ENCODE measurements around the gene DDA1. TPM values are rescaled to one million over a fixed set of nuclear protein-coding genes. Genes with fewer than 3 reads are reported as not detected.
"Not testable (repeated sequence)": the region's sequence is repeated elsewhere in the genome, so short reads cannot be mapped to it uniquely, and the experiment has no call there.

DDA1 gene
- 10 to 100 TPM; 47.7 to 49.2 TPM for total RNA-seq
- long read RNA-seq, full-length matches to known transcripts: 7 of 14 reads
- long read RNA-seq, partial matches to known transcripts: 0 of 14 reads
- long read RNA-seq, other reads (novel, unspliced or antisense): 7 of 14 reads

DNA sequence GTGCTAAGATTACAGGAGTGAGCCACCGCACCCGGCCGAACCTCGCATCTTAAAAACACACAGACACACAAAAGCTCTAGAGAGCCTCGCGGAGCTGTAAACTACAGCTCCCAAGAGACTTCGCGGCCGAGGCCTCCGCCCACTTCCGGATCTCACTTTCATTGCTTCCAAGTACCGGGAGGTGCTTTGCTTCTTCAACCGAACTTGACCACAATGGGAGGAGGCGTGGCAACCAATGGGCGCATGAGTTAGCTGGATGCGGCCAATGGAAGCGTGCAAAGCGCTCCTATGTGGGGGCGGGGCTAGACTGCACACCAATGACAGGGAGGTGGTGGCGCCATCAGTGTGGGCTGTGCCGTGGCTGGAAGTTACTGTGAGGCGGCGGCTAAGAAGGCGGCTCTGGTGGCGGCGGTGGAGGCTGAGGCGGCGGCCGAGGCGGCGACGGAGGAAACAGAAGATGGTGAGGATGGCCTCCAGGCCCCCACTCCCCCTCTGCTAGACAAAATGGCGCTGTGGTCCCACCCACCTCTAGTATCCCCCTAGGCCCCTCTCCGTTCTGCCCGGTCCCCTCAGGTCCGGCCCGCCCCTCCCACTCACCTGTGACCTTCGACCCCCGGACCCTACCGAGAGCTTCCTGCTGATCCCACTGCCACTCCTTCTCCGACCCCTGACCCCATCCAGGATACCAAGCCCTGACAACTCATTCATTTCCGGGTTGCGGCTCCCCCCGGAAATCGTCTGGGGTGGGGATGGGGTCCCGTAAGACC lies at the start of gene DDA1:
Gene DDA1, plus strand, starts transcription at position 366 of the 767 bp plus-strand sequence. Its CDS starts 92 bp downstream, at position 458.
- ATAC-seq: peak; percentile 73
- peak; percentile 99 to 100 for DNase-seq
- intact Hi-C loops (cut with DNase I, micrococcal nuclease): no loop called here

DNA sequence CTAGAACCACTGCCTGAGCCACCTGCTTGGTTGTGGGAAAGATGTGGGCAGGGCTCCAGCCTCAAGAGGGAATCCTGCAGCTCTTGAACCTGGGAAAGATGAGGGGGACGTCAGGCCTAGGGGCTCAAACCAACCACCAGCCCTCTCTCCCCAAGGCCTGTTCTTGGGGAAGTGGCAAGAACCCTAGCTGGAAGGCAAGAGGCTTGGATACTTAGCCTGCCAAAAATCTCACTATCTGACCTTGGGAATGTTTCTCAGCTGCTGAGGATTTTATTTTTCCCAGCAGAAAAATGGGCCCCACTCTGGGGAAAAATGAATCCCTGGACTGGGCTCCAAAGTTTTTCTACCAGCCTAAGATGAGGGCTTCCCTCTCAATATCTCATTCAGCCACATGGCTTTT lies 49.4 kb upstream of the DDA1 start:
- no peak for DNase-seq
- intact Hi-C loops (cut with DNase I, micrococcal nuclease): no loop called here
- ATAC-seq: no peak

DNA sequence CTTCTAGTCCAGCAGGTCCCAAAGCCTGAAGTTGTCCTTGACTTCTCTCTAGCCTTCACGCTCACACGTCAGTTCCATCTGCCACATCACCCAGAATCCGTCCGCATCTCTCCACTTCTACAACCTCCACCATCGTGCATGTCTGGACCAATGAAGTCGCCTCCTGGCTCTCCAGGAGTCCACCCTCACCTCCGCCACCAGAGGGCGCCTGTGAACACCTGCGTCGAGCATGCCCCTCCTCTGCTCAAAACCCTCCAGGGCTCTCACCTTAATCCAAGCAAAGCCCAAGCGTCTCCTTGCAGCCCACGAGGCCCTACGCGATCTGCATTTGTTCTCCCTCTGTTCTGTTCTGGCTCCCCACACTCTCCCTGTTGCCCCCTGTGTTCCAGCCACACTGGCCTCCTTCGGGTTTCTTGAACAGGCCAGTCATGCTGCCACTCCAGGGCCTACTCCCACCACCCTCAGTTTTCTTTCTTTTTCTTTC lies 48.5 kb upstream of the DDA1 start:
- peak; percentile 83 to 89 for DNase-seq
- ATAC-seq: peak; percentile 98
- intact Hi-C loops (cut with DNase I, micrococcal nuclease): no loop called here

DNA sequence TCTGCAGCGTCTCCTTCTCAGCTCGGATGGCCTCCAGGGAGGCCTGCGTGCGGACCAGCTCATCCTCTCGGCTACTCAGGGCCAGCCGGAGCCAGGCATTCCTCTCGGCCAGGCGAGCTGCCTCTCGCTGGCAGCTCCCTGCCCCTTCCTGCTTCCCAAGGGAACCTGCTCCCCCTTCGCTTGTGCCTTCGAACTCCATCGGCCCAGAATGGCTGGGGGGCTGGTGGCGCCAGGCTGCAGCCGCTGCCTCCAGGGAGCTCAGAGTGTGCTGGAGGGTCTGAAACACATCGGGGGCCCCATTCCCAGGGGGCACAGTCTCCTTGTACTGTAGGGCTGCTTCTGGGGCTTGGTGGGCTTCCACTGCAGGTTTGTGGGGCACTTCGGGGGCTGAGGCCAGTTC lies 46.8 kb upstream of the DDA1 start:
- no peak for ATAC-seq
- intact Hi-C loops (cut with DNase I, micrococcal nuclease): no loop called here
- DNase-seq: no peak

DNA sequence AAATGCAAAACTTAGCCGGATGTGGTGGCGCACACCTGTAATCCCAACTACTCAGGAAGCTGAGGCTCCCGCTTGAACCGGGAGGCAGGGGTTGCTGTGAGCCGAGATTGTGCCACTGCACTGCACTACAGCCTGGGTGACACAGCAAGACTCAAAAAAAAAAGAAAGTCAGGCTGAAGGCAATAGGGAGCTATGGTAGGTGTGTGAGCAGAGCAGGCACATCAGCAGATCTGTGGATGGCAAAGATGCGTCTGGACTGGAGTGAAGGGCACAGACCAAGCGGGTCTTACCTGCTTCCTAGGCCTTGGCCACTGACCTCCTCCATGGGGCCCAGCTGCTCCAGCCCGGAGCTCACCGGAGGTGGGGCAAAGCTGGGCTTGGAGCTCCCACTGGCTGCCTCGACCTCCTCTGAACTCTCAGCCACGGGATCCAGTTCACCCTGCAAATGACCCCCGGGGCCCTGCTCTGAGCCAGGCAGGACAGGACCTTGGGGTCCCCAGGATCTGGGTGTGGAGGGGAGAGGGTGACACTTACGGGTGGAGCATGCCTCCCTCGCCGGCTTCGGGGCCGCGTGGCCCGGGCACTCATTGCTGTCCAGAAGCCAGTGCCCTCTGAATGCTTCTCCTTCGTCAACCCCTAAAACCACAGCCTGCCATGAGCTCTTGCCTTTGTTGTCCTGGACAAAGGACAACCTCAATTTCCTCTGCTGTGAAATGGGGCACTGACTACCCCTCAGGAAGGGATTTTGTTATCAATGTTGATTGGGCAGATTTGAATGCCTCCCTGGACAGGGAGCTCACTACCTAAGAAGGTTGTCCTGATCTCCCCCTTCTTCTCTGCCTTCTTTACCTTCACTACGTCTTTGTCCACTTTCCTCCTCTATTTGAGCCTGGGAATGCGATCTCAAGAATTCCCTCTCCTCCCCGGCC lies 45.4 kb upstream of the DDA1 start:
- ATAC-seq (no peak), DNase-seq (no peak)
- intact Hi-C loops (cut with DNase I, micrococcal nuclease): no loop called here

DNA sequence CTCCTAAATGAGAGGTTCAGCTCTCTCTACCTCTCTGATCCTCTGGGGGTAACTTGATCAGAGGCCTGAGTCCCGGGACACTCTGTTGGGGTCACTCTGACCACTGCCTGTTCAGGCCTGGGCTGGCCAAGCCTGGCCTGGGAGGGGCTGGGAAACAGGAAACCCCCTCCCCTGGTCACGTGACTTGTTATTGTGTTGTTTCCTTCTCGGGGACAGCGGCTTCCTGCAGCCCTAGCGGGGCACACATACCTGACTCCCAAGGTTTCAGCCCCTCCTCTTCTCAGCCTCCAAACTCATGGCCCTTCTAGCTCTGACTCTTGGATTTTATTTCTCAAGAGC lies 44.8 kb upstream of the DDA1 start, which contains the start of gene USHBP1:
Gene USHBP1, minus strand, starts transcription at position 105 of the 339 bp plus-strand sequence. CDS start 446 bp downstream, outside the sequence.
- no peak for DNase-seq

DNA sequence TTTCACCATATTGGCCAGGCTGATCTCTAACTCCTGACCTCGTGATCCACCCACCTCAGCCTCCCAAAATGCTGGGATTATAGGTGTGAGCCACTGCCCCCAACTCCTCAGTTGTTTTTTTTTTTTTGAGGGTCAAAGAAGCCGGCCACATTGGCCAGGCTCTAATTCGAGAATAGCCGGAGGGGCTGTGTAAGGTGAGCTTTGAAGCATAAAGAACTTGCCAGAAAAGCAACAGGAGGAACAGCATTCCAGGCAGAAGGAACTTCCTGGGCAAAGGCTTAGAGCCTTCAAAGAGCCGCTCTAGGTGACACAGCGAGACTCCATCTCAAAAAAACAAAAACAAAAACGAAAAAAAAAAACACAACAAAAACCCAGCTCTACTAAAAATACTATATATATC lies 43.3 kb upstream of the DDA1 start:
- ATAC-seq (no peak), DNase-seq (no peak)
- intact Hi-C loops (cut with DNase I, micrococcal nuclease): no loop called here

More for the DNA sequence above, 44.8 kb upstream of the DDA1 start, which contains the start of gene USHBP1:
- intact Hi-C loops (cut with DNase I, micrococcal nuclease): no loop called here
- ATAC-seq: no peak

DNA sequence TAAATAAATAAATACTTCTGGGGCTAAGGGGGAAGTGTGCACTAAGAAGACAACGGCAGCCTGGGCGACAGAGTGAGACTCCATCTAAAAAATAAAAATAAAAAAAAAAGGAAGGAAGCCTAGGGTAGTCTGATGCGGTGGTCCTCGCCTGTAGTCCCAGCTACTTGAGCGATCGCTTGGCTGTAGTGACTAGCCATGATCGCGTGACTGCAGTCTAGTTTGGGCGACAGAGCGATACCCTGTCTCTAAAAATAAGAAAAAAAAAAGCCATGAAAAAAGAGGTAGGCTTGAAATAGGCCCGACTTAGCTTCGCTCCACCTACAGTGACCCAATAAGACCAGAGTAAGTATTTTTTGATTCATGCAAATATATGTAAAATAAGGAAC lies 42.8 kb upstream of the DDA1 start:
- no peak for DNase-seq
- ATAC-seq: no peak
- intact Hi-C loops (cut with DNase I, micrococcal nuclease): no loop called here

DNA sequence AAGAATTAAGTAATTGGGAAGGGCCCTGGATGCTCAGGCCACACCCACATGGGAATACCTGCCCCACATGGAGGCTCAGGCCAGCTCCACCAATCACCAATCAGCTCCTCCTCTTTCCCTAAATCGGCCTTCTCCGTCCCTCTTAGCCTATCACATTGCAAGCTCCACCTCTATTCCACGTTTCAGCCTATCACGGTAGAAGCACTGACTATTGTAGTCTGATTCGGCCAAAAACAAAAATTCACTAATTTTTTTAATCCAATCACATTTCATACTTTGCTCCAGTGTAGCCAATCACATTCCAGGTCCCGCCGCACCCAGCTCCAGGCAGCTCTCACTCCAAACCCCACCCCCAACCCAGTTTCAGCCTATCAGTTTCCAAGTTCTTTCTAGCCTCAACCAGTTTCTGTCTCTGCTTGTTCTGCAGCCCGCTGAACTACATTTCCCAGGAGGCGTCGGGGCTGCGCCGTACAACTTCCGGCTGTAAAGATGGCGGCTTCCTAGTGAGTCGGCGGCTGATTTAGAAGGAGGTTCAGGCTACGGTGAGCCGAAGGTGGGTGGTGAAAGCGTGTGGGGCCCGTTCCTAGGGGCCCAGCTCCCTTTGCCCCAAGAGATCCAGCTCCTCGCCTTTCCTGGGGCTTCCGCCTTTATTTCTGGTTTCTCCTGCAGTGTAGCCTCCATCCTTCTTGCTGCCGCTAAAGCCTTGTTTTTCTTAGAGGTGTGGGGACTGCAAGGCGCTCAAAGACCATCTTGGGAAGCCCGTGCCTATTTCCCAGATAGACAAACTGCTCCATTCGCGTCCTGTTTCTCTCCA lies 42.2 kb upstream of the DDA1 start, which contains the start of gene BABAM1:
Gene BABAM1, plus strand, starts transcription at position 469 of the 814 bp plus-strand sequence. CDS start 1,364 bp downstream, outside the sequence.
- intact Hi-C loops (cut with DNase I, micrococcal nuclease): no loop called here
- DNase-seq (peak; percentile 93 to 97), ATAC-seq (peak; percentile 96)

DNA sequence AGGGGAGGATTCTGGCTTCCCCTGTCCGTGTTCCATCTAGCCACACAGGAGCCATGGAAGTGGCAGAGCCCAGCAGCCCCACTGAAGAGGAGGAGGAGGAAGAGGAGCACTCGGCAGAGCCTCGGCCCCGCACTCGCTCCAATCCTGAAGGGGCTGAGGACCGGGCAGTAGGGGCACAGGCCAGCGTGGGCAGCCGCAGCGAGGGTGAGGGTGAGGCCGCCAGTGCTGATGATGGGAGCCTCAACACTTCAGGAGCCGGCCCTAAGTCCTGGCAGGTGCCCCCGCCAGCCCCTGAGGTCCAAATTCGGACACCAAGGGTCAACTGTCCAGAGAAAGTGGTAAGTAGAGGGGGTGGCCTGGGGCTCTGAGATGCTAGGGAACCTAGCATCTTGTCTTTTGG lies 40.6 kb upstream of the DDA1 start:
- intact Hi-C loops (cut with DNase I, micrococcal nuclease): no loop called here
- DNase-seq (no peak), ATAC-seq (no peak)

DNA sequence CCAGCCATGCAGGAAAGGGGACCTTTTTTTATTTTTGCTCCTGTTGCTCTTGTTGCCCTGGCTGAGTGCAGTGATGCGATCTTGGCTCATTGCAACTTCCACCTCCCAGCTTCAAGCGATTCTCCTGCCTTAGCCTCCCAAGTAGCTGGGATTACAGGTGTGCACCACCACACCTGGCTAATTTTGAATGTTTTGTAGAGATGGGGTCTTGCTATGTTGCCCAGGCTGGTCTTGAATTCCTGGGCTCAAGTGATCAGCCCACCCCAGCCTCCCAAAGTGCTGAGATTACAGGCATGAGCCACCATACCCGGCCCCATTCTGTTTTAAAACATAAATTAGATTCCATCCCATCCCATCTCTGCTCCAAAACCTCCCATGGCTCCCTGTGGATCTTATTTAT lies 34.5 kb upstream of the DDA1 start:
- DNase-seq; intact Hi-C loops (cut with DNase I, micrococcal nuclease); ATAC-seq: not testable (repeated sequence)

DNA sequence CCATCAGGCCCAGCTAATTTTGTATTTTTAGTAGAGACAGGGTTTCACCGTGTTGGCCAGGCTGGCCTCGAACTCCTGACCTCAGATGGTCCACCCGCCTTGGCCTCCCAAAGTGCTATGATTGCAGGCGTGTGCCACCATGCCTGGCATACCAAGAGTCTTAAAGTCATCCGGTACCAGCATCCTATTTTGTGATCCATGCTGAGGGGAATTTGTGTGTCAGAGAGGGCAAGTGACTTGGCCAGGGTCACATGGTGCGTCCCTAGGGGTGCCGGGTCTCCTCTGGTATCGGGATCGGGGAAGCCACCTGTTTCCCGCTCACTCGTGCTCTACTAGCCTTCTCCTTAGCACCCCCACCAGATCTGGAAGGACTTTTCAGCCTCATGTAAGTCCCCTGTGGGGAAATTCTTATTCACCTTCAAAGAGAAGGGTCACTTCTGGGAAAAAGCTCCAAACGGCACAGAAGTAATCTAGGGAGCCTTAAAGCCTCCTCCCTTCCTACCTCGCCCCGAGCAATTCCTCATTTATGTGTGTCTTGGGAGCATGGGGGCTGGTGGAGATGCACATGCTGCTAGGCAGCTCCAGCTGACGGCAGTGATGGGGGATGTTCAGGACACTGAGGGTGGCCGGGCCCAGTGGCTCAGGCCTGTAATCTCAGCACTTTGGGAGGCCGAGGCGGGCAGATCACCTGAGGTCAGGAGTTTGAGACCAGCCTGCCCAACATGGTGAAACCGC lies 33.8 kb upstream of the DDA1 start:
- DNase-seq (no peak), ATAC-seq (no peak)
- intact Hi-C loops (cut with DNase I, micrococcal nuclease): no loop called here

DNA sequence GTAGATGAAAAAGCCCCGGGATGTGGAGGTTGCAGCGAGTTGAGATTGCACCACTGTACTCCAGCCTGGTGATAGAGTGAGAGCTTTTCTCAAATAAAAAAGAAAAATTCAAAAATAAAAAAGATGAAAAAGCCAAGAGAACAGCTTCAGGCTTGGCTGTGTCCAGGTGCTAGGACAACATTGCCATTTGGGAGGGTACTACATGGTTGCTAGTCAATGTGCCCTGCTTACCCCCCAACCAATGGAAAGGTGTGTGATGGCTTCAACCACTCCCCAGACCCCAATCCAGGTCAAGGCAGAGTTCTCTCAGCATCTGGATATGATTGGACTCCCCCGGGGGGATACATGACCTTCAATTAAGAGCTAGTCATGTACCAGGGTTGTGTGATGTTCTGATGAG lies 29.9 kb upstream of the DDA1 start:
- intact Hi-C loops (cut with DNase I, micrococcal nuclease): no loop called here
- DNase-seq: no peak

DNA sequence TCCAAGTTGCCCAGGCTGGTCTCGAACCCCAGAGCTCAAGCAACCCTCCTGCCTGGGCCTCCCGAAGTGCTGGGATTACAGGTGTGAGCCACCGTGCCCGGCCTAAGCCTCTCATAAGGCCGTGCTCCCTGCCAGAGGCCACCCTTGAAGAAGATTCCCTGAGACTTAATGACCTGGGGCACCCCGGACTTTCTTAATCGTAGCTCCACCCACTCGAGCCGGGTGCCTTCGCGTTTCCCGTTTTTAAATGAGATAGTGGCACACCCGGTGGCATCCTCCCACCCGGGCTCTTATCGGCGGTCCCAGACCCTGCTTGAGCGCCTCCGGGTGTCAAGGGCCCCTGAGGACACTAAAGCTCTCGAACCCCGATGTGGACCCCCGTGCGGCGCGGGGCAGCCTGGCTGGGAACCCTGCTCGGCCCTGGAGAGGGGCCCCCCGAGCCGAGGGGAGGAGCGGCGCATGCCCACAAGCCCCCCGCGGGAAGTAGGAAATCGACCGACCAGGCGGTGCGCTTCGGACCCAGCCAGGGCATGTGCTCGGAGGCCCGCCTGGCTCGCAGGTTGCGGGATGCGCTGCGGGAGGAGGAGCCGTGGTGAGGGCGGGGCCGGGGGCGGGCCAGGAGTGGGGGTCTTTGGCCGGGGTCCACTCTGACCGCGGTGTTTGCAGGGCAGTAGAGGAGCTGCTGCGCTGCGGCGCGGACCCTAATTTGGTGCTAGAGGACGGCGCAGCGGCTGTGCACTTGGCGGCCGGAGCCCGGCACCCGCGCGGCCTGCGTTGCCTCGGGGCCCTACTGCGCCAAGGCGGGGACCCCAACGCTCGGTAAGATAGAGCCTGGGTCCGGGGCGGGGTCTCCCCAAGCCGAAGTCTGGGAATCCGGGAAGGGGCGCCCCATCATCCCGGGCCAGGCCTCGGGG lies 27.7 kb upstream of the DDA1 start, which contains the start of gene ANKLE1:
Gene ANKLE1, plus strand, starts transcription at position 511 of the 914 bp plus-strand sequence. Its CDS starts 20 bp downstream, at position 531.
- intact Hi-C loops (cut with DNase I, micrococcal nuclease): loop anchor here (5.0 to 10.0 kb wide), 3 partner anchors 74 to 217 kb away; no protein-coding TSS in a partner anchor
- peak in 1 of 2 donors; percentile 53 for DNase-seq
- peak; percentile 41 for ATAC-seq

More for the DNA sequence above, 29.9 kb upstream of the DDA1 start:
- ATAC-seq: no peak

DNA sequence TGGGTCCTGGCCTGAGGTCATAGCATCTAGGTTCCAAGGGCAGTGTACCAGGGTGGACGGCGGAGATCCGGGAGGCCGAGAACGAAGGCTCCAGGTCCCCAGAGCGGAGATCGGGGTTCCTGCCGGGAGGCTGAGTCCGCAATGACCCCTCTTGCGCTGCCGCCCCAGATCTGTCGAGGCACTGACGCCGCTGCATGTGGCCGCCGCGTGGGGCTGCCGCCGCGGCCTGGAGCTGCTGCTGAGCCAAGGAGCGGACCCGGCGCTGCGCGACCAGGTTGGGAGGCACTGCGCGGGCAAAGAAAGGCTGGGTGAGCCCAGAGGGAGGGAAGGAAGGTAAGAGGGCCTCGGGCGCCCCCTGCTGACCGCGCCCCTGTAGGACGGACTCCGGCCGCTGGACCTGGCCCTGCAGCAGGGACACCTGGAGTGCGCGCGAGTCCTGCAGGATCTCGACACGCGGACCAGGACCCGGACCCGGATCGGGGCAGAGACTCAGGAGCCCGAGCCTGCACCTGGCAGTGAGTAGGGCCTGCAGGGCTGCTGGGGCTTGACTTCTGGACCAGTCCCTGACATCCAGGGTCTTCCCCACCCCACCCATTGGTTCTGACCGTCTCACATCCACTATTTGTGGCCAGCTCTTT lies 26.8 kb upstream of the DDA1 start:
- DNase-seq (peak; percentile 81 to 92), ATAC-seq (peak; percentile 98)
- intact Hi-C loops (cut with DNase I, micrococcal nuclease): loop anchor here (5.0 to 10.0 kb wide), 3 partner anchors 75 to 218 kb away; no protein-coding TSS in a partner anchor

DNA sequence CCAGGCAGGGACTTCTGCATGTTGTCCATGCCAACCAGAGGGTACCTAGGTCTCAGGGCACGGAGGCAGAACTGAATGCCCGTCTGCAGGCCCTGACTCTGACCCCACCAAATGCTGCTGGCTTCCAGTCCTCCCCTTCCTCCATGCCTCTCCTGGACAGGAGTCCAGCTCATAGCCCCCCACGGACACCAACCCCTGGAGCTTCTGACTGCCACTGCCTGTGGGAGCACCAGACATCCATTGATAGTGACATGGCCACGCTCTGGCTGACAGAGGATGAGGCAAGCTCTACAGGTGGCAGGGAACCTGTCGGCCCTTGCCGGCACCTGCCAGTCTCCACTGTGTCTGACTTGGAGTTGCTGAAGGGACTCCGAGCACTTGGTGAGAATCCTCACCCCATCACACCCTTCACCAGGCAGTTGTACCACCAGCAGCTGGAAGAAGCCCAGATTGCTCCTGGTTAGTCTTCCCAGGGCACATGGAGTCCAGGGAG lies 25.8 kb upstream of the DDA1 start:
- DNase-seq (no peak), ATAC-seq (no peak)
- intact Hi-C loops (cut with DNase I, micrococcal nuclease): loop anchor here (5.0 to 10.0 kb wide), 3 partner anchors 76 to 219 kb away; no protein-coding TSS in a partner anchor
